Psoas muscle (tissue), 8 donors: ENCODE results near the gene CHD6. TPM values are rescaled to one million over a fixed set of nuclear protein-coding genes. Genes with fewer than 3 reads are reported as not detected.

ENCODE experiments used
- ATAC-seq, 4 donors: fragments of 200-7000 bp; cut with Tn5 transposase; one replicate each; pipeline ENCODE4 v1.9.1; 2020; ENCODE audit warnings: moderate library complexity in 3 of 4, mild to moderate bottlenecking in 2 of 4
- DNase-seq, 2 donors: peaks; one replicate each; pipeline ENCODE4 v3.0.0-alpha.2; 2020
- H3K27ac ChIP-seq: fragments of 200-600 bp; one replicate; pipeline ENCODE4 v1.8.0; 2022
- H3K27me3 ChIP-seq, 3 donors: fragments of 200-600 bp in 1 of 3; one replicate each; pipeline versions ENCODE4 v1.6.1 to v1.8.0; 2013 to 2022; ENCODE audit warnings: low read length in 2 of 3, mild to moderate bottlenecking in 2 of 3, moderate library complexity in 1 of 3; ENCODE audit not compliant: insufficient read depth in 3 of 3
- H3K36me3 ChIP-seq, 2 donors: fragments of 200-600 bp in 1 of 2; one replicate each; pipeline versions ENCODE4 v1.6.1 to v1.8.0; 2013 to 2022; ENCODE audit warnings: low read depth in 1 of 2, mild to moderate bottlenecking in 1 of 2, moderate library complexity in 1 of 2; ENCODE audit not compliant: insufficient read depth in 1 of 2
- H3K4me1 ChIP-seq: fragments of 200-600 bp; one replicate; pipeline ENCODE4 v1.8.0; 2022
- H3K4me3 ChIP-seq: fragments of 200-600 bp; one replicate; pipeline ENCODE4 v1.8.0; 2022; ENCODE audit warnings: mild to moderate bottlenecking
- H3K9me3 ChIP-seq: fragments of 200-600 bp; one replicate; pipeline ENCODE4 v1.8.0; 2022
- WGBS, 3 donors: extraction: QIAGEN DNeasy Blood & Tissue Kit; methylation state at CpG; one replicate each; pipeline versions ENCODE4 v1.1.6 to v1.1.7; 2013; 5-methylcytosine and 5-hydroxymethylcytosine counted together
- intact Hi-C, 2 donors: fragments of 100-400 bp; cut with DNase I; formaldehyde crosslinking; loops; one replicate each; pipeline versions ENCODE4 v1.11.0 to v1.14.2; 2022
- polyA plus RNA-seq, 3 donors: library from polyadenylated mRNA; stranded (reverse); fragments of 200-250 nt; gene quantifications; one replicate each; pipeline ENCODE4 v1.2.3, GENCODE V29; 2013
- total RNA-seq, 4 donors: library from RNA; stranded (reverse); fragmentation: NEBNext Ultra II Directional in 2 of 4; extraction: Animal tissue kit (Norgen Biotek cat#: 25700) in 2 of 4; gene quantifications; one replicate each; pipeline versions ENCODE4 v1.2.1 to v1.2.4, GENCODE V29; 2021 to 2023
- TF ChIP-seq, protein P1 (sequence below): fragments of 200-600 bp; IDR thresholded peaks from one replicate; pipeline ENCODE4 v1.8.0; 2022; ENCODE audit warnings: antibody characterized with exemption
- donor health status: healthy with polysubstance abuse.
- donor health status: DM: no; HTN: no; CAD: no; lungs with moderate emphysema.
- donor health status: Bipolar disorder and iron deficiency.
- donor health status: healthy.
- donor health status: DM: yes; HTN: yes; CAD: no.
- donor health status: DM: no; HTN: no; CAD: no.
- donor health status: DM: no; HTN: no; CAD: no.
- donor health status: DM: yes; HTN: yes; CAD: no.

The CHD6 gene
- total and polyA plus RNA-seq, 7 donors = 1.7 to 30.4 (median 17.2) TPM

DNA sequence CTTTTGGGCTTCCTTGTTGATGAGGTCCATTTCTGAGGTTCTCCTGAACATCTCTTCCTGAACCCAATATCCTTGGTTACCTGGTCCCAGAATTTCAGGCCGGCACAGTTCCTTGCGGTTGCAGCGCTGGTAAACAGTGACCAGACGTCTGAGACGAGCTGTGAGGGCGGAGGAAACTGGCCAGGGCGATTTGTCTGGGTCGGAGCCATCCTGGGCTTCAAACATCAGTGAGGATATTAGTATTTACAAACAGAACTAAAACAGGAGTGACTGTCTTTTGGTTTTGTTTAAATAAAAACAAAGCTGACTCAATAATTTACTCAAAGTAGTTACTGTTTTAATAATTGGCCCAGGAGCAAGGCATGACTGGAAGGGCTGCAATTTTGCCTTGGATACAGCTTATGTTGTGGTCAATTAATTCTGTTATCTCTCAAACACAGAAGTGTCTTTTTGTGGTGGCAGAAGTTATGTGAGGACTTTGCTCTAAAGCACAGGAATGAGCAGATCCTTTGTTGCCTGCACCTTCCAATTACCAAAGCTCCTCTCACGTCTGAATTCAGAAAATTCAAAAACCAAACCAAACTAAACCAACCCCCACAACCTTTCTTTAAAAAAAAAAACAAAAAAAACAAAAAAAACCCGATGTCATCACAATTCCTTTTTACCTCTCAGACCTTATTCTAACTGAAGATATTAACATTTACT is 192.8 kb downstream of the CHD6 start:
- intact Hi-C loops = no loop called here
- WGBS, 3 donors = 79 to 89% (median 80%) methylated on average over 10 of the region's 10 CpGs
- H3K36me3 ChIP-seq = peaks cover 10 to 78% of the 10 kb centered on the region in 2 donors
- H3K4me1 ChIP-seq = no peaks in the 10 kb centered on the region
- DNase-seq (no peak), ATAC-seq (no peak)
- no peaks in the 10 kb centered on the region for H3K9me3 ChIP-seq
- no peak overlapping the region for H3K27ac ChIP-seq
- H3K4me3 ChIP-seq = no peak overlapping the region
- no peaks in the 10 kb centered on the region for H3K27me3 ChIP-seq
- TF ChIP-seq, protein P1, sequence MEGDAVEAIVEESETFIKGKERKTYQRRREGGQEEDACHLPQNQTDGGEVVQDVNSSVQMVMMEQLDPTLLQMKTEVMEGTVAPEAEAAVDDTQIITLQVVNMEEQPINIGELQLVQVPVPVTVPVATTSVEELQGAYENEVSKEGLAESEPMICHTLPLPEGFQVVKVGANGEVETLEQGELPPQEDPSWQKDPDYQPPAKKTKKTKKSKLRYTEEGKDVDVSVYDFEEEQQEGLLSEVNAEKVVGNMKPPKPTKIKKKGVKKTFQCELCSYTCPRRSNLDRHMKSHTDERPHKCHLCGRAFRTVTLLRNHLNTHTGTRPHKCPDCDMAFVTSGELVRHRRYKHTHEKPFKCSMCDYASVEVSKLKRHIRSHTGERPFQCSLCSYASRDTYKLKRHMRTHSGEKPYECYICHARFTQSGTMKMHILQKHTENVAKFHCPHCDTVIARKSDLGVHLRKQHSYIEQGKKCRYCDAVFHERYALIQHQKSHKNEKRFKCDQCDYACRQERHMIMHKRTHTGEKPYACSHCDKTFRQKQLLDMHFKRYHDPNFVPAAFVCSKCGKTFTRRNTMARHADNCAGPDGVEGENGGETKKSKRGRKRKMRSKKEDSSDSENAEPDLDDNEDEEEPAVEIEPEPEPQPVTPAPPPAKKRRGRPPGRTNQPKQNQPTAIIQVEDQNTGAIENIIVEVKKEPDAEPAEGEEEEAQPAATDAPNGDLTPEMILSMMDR = no peak

DNA sequence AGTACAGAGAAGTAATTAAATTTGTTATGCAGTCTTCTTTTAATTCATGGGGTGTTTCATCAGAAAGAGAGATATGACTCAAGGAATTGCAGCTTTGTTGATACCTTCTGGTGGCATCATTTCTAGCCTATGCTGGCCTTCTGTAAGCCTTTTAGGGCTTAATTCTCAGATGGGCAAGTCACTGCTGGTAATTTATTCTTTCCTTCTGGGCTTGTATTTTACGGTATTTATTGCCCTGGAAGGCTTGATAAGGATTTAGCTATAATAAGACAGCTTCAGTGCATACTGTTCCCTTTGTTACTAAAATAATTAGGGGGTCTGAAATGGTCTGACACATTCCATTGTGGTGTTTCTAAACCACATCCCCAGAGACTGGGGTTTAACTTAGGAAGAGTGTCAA is 193.6 kb downstream of the CHD6 start:
- Histone ChIP-seq H3K9me3 (no peaks in the 10 kb centered on the region), H3K27me3 (no peaks in the 10 kb centered on the region), H3K36me3 (peaks cover 12 to 78% of the 10 kb centered on the region in 2 donors), H3K4me3 (no peak overlapping the region), H3K4me1 (no peaks in the 10 kb centered on the region), H3K27ac (no peak overlapping the region)
- intact Hi-C loops = no loop called here
- ATAC-seq (no peak), DNase-seq (no peak)
- TF ChIP-seq, protein P1 = no peak
- WGBS, 3 donors = 52 to 69% (median 52%) methylated on average over 1 of the region's 1 CpG

DNA sequence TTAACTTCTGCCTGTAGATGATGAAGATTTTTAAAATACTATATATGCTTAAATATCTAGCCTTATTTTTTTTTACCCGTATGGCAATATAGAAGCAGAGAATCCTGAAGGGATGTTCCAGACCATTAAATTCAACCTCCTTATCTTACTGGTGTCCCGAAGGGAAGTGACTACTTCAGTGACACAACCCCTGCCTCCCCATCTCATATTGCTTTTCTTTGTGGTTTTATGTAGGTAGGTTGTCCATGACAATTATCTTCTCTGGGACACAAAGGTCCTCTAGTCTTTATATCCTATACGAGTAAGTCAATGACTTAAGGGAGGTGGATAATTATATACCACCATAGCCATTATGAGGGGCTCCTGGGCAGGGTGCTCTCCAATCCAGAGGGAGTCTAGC is 194.2 kb downstream of the CHD6 start:
- DNase-seq = no peak
- Histone ChIP-seq H3K27me3 (no peaks in the 10 kb centered on the region), H3K4me1 (no peaks in the 10 kb centered on the region), H3K4me3 (no peak overlapping the region), H3K36me3 (peaks cover 12 to 78% of the 10 kb centered on the region in 2 donors), H3K27ac (no peak overlapping the region), H3K9me3 (no peaks in the 10 kb centered on the region)
- intact Hi-C loops = no loop called here
- WGBS, 3 donors = 77 to 96% (median 92%) methylated on average over 3 of the region's 3 CpGs
- no peak for ATAC-seq
- TF ChIP-seq, protein P1 = no peak

DNA sequence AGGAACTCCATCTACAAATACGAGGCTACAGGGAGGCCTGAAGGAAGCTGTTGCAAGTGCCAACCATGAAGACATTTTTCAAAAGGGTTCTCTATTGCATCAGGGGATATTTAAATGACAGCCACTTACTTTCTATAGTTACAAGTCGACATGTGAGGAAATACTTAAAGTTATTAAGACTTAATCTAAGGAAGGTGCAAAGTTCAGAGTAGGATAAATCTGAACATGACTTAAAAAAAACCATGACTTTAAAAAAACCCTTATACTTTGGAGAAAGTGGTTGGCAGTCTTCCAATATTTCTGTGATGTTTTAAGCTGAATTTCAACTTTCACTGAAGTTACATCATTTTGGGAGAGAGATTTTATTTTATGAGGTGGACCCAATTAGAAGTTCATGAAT is 195.2 kb downstream of the CHD6 start:
- no peak overlapping the region for H3K27ac ChIP-seq
- ATAC-seq = no peak
- intact Hi-C loops = no loop called here
- peaks cover 12 to 78% of the 10 kb centered on the region in 2 donors for H3K36me3 ChIP-seq
- no peak for DNase-seq
- TF ChIP-seq, protein P1 = no peak
- no peaks in the 10 kb centered on the region for H3K9me3 ChIP-seq
- WGBS, 3 donors = 62 to 77% (median 77%) methylated on average over 2 of the region's 2 CpGs
- no peak overlapping the region for H3K4me3 ChIP-seq
- no peaks in the 10 kb centered on the region for H3K27me3 ChIP-seq
- H3K4me1 ChIP-seq = no peaks in the 10 kb centered on the region
